Left lung (tissue), 10 donors: ENCODE data around the gene THOC2. TPM values are rescaled to one million over a fixed set of nuclear protein-coding genes. Genes with fewer than 3 reads are reported as not detected.

ENCODE experiments used
- ATAC-seq: fragments of 200-7000 bp; cut with Tn5 transposase; one replicate; pipeline ENCODE4 v1.9.1; 2020; ENCODE audit warnings: moderate library complexity
- DNase-seq, 4 donors: peaks; one replicate each; pipeline ENCODE4 v3.0.0-alpha.2; 2013 to 2020
- H3K27ac ChIP-seq, 2 donors: fragments of 200-600 bp; sonication (generic) in 1 of 2; one replicate each; pipeline versions ENCODE4 v1.5.0 to v1.8.0; 2020 to 2021
- H3K27me3 ChIP-seq, 2 donors: fragments of 200-600 bp; sonication (generic) in 1 of 2; one replicate each; pipeline versions ENCODE4 v1.5.0 to v1.8.0; 2020 to 2021
- H3K36me3 ChIP-seq, 2 donors: fragments of 200-600 bp; sonication (generic) in 1 of 2; one replicate each; pipeline versions ENCODE4 v1.5.0 to v1.8.0; 2020 to 2021
- H3K4me1 ChIP-seq, 2 donors: fragments of 200-600 bp; one replicate each; pipeline ENCODE4 v1.8.0; 2021
- H3K4me3 ChIP-seq, 2 donors: fragments of 200-600 bp; sonication (generic) in 1 of 2; one replicate each; pipeline versions ENCODE4 v1.5.0 to v1.8.0; 2020 to 2021; ENCODE audit warnings: mild to moderate bottlenecking in 1 of 2
- H3K9me3 ChIP-seq, 2 donors: fragments of 200-600 bp; sonication (generic) in 1 of 2; one replicate each; pipeline versions ENCODE4 v1.5.0 to v1.8.0; 2020 to 2021
- intact Hi-C, 2 donors: fragments of 100-400 bp; cut with DNase I; formaldehyde crosslinking; loops; one replicate each; pipeline versions ENCODE4 v1.11.2 to v1.14.2; 2022
- polyA plus RNA-seq, 6 donors: library from polyadenylated mRNA; unstranded; fragments of 120-200 nt; gene quantifications; one replicate each; pipeline ENCODE4 v1.2.1, GENCODE V29; 2013; ENCODE audit not compliant: insufficient read length in 6 of 6
- total RNA-seq, 2 donors: library from RNA; stranded (reverse); fragmentation: NEBNext Ultra II Directional; extraction: Animal tissue kit (Norgen Biotek cat#: 25700); gene quantifications; one replicate each; pipeline ENCODE4 v1.2.1, GENCODE V29; 2021
- TF ChIP-seq, protein P1 (sequence below), 2 donors: fragments of 200-600 bp; sonication (generic) in 1 of 2; IDR thresholded peaks; one replicate each; pipeline versions ENCODE4 v1.5.0 to v1.8.0; 2021; ENCODE audit warnings: antibody characterized with exemption in 2 of 2
- donor health status: DM: no; HTN: yes; CAD: no.
- donor health status: DM: no; HTN: no; CAD: no.

THOC2 gene
- total and polyA plus RNA-seq, 8 donors = 78.2 to 164 (median 137) TPM

DNA sequence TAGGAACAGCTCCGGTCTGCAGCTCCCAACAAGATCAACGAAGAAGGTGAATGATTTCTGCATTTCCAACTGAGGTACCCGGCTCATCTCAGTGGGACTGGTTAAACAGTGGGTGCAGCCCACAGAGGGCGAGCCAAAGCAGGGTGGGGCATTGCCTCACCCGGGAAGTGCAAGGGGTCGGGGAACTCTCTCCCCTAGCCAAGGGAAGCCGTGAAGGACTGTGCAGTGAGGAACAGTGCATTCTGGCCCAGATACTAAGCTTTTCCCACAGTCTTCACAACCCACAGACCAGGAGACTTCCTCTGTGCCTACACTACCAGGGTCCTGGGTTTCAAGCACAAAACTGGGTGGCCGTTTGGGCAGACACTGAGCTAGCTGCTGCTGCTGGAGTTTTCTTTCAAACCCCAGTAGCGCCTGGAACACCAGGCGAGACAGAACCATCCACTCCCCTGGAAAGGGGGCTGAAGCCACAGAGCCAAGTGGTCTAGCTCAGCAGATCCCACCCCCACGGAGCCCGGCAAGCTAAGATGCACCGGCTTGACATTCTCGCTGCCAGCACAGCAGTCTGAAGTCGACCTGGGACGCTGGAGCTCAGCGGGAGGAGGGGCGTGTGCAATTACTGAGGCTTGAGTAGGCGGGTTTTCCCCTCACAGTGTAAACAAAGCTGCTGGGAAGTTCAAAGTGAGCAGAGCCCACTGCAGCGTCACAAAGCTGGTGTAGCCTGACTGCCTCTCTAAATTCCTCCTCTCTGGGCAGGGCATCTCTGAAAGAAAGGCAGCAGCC lies 84.6 kb downstream of the THOC2 start:
- H3K36me3 ChIP-seq = no peaks in the 10 kb centered on the region
- ATAC-seq = peak; percentile 99
- no peaks in the 10 kb centered on the region for H3K27me3 ChIP-seq
- intact Hi-C loops = no loop called here
- H3K27ac ChIP-seq = peak overlapping the region in 1 of 2 donors; percentile 33
- TF ChIP-seq, protein P1, sequence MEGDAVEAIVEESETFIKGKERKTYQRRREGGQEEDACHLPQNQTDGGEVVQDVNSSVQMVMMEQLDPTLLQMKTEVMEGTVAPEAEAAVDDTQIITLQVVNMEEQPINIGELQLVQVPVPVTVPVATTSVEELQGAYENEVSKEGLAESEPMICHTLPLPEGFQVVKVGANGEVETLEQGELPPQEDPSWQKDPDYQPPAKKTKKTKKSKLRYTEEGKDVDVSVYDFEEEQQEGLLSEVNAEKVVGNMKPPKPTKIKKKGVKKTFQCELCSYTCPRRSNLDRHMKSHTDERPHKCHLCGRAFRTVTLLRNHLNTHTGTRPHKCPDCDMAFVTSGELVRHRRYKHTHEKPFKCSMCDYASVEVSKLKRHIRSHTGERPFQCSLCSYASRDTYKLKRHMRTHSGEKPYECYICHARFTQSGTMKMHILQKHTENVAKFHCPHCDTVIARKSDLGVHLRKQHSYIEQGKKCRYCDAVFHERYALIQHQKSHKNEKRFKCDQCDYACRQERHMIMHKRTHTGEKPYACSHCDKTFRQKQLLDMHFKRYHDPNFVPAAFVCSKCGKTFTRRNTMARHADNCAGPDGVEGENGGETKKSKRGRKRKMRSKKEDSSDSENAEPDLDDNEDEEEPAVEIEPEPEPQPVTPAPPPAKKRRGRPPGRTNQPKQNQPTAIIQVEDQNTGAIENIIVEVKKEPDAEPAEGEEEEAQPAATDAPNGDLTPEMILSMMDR (IDR thresholded peaks at IDR 0.05) = no peak
- DNase-seq = peak; percentile 13 to 71 (median 58)
- no peak overlapping the region for H3K4me3 ChIP-seq
- no peaks in the 10 kb centered on the region for H3K9me3 ChIP-seq
- no peaks in the 10 kb centered on the region for H3K4me1 ChIP-seq

- no peak for ATAC-seq
- Histone ChIP-seq H3K4me3 (no peak overlapping the region), H3K9me3 (no peaks in the 10 kb centered on the region), H3K4me1 (no peaks in the 10 kb centered on the region), H3K36me3 (no peaks in the 10 kb centered on the region), H3K27ac (no peak overlapping the region), H3K27me3 (no peaks in the 10 kb centered on the region)
- TF ChIP-seq, protein P1 (IDR thresholded peaks at IDR 0.05) = no peak
- DNase-seq = no peak
- intact Hi-C loops = no loop called here
Observed at GRCh38 chrX:123647244-123647643, 85.6 kb downstream of the THOC2 start.

GRCh38 chrX:123629502-123629901 lies 103.3 kb downstream of the THOC2 start:
- Histone ChIP-seq H3K36me3 (peaks cover 0 to 26% of the 10 kb centered on the region in 2 donors), H3K4me1 (no peaks in the 10 kb centered on the region), H3K9me3 (no peaks in the 10 kb centered on the region), H3K27ac (no peak overlapping the region), H3K27me3 (no peaks in the 10 kb centered on the region), H3K4me3 (no peak overlapping the region)
- ATAC-seq = no peak
- TF ChIP-seq, protein P1 (IDR thresholded peaks at IDR 0.05) = no peak
- intact Hi-C loops = no loop called here
- no peak for DNase-seq

- no peak overlapping the region for H3K4me3 ChIP-seq
- intact Hi-C loops = no loop called here
- TF ChIP-seq, protein P1 (IDR thresholded peaks at IDR 0.05) = no peak
- H3K9me3 ChIP-seq = no peaks in the 10 kb centered on the region
- H3K27ac ChIP-seq = no peak overlapping the region
- no peaks in the 10 kb centered on the region for H3K27me3 ChIP-seq
- DNase-seq (no peak), ATAC-seq (no peak)
- H3K4me1 ChIP-seq = no peaks in the 10 kb centered on the region
- peaks cover 0 to 34% of the 10 kb centered on the region in 2 donors for H3K36me3 ChIP-seq
Observed at GRCh38 chrX:123626962-123627361, 105.9 kb downstream of the THOC2 start.

GRCh38 chrX:123625952-123626351 lies 106.9 kb downstream of the THOC2 start:
- no peaks in the 10 kb centered on the region for H3K4me1 ChIP-seq
- no peak for ATAC-seq
- intact Hi-C loops = no loop called here
- TF ChIP-seq, protein P1 (IDR thresholded peaks at IDR 0.05) = no peak
- no peak overlapping the region for H3K27ac ChIP-seq
- no peaks in the 10 kb centered on the region for H3K9me3 ChIP-seq
- H3K36me3 ChIP-seq = peaks cover 0 to 40% of the 10 kb centered on the region in 2 donors
- H3K27me3 ChIP-seq = no peaks in the 10 kb centered on the region
- H3K4me3 ChIP-seq = no peak overlapping the region
- DNase-seq = no peak
